Measurements from ENCODE around the gene MS4A10.
"Not testable (repeated sequence)": the region's sequence is repeated elsewhere in the genome, so short reads cannot be mapped to it uniquely, and the experiment has no call there.

The MS4A10 gene

GRCh38 chr11:60788401-60789125 is 3.4 kb downstream of the MS4A10 start:
- DNase-seq, result no peak

DNA sequence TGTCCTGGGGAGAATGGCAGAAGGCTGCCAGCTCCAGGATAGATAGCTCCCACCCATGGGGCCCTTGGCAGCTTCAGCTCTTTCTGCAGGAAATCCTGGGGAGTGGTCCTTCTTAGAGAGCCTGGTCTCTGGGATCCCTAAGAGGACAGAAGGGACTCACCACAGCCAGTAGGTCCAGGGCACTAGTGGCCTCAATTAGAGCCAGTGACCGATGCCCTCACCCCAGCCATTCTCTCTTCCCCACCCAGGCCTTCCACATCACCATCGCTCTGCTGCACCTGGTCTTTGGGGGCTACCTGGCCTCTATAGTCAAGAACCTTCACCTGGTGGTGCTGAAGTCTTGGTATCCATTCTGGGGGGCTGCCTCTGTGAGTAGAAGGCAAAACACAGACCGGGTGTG is 5.6 kb downstream of the MS4A10 start:
- no peak for DNase-seq

DNA sequence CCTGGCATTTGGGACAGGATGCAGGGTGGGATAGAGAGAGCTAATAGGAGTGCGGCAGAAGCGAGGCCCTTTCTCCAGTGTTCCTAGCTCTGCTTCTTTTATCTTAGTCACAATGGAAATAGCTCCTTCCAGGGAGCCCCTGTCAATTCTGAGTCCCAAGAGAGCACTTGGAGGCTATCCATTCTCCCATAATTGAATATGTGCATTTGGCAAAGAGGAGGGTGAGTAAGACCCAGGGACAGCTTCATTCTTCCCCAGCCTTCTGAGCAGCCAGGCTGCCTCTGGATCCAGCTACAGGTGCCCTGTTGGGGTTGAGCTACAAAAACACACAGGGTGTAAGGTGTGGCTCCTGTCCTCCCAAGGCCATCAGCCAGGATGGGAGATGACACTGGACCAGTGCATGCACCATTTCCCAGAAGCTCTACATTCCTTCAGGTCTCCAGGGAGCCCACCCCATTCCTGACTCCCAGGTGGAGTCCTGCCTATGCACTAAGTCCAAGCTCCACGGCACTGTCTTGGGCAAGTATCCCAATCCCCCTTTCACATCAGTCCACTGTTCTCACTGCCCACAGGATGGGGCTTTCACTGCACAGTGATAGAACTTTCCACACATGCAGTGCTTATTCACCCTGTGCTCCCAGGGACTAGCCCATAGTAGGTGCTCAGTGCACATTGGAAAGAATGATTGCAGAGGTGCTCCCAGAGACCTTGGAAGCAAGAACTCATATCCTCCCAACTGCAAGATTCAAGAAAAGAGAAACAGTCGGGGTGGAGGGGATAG is 6.2 kb downstream of the MS4A10 start:
- no peak for DNase-seq

GRCh38 chr11:60792521-60792920 is 7.4 kb downstream of the MS4A10 start:
- no peak for DNase-seq

- no peak for DNase-seq
Measured at GRCh38 chr11:60795291-60795690, 10.2 kb downstream of the MS4A10 start.

- no peak for DNase-seq
Measured at GRCh38 chr11:60797846-60798630, 12.9 kb downstream of the MS4A10 start.

DNA sequence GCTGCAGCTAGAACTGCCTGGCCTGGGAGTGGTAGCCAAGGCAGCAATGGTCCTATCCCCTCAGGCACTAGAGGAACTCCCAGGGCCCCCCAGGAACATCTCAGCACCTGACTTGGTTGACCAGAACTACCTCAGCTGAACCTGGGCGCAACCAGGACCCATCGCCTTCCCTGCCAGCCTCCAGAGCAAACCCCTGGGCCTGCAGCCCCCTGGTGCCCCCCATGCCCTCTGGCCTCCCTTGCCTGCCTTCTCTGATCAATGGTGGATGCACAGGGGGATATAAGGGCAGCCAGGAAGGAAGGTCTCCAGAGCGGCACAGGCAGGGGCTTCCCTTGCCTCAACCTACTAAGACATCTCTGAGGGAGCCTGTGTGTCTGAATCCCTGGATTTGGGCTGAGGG is 13.5 kb downstream of the MS4A10 start:
- DNase-seq, result no peak

DNA sequence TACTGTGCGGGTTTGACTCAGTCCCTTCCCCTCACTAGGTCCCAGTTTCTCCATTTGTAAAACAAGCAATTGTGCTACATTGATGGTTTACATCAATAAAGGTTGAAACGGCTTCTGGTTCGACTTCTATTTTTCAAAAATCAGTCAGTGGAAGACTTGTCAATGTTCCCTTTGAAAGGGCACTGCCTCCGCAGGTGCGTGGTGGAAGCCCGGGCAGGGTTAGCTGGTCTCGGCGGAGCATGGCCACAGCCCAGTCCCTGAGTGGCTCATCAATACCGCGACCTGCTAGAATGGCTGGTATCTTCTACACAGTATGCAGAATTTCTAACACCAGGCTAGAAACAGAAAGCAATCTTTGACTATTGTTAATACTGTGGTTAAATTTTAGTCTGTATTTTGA is 16.1 kb downstream of the MS4A10 start:
- DNase-seq, result no peak

DNA sequence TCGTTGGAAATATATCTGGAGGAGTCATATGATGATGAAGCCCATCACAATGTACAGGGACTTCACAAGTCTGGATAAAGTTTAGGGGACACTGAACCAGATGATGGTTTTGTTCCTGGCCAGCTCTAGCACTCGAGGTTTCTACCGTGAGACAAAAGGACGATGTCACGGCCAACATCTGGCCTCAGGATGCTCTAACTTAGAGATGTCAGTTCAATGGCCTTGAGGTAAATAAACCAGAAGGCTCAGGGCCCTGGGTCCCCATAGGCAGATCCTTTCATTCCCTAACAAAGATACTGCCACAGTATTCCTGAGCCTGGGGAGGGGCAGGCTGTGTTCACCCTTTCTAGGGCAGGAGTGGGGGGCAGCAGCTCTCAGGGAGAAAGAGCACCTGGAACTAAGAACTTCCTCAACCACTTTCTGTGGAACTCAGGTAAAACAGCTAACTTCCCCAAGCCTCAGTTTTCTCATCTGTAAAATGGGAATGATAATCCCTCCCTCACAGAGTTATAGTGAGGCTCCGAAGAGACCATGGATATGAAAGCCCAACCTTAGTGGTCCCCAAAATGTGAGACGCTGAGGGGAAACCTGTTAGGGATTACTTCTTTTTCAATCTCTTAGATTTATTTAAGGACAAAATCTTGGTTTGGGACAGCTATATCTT is 18.3 kb downstream of the MS4A10 start:
- DNase-seq, result no peak

- no peak for DNase-seq
Measured at GRCh38 chr11:60809249-60809648, 24.1 kb downstream of the MS4A10 start.

- DNase-seq, result no peak
Measured at GRCh38 chr11:60809691-60810090, 24.6 kb downstream of the MS4A10 start.

DNA sequence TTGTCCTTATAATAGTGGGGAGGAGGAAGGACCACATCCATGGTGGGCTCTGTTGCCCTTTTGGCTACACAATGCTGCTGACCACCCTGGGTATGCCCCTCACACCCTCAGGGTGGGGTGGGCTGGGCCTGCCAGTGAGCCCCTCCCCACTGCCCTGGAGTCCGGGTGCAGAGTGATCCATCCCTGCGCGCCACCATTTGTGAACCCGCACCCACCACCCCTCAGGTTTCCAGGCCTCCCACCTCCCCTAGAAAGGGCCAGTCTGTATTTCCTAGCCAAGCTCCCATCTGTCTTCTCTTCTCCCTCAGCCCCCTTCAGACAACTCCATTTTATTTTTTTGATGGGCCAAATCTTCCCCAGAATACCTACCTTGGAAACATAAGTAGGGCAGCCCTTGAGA is 25.0 kb downstream of the MS4A10 start:
- DNase-seq, result no peak

GRCh38 chr11:60810569-60810968 is 25.4 kb downstream of the MS4A10 start:
- no peak for DNase-seq

GRCh38 chr11:60813324-60813723 is 28.2 kb downstream of the MS4A10 start:
- no peak for DNase-seq

DNA sequence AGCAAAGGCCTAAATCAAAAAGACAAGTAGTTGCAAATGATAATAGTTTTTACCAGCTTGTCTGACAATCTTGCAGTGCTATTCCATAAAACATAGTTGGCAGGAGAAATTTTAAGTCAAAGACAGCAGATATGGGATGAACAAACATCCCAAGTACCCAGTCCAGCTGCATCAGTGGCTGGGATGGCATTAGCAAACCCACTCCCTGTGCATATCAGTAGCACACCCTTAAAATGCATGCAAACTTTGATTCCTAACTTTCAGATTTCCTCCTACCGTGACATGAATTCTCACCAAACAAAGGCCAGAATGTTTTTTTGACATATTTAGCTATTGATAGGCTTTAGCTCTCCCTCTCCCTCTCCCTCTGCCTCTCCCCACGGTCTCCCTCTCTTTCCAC is 29.0 kb downstream of the MS4A10 start:
- no peak for DNase-seq

DNA sequence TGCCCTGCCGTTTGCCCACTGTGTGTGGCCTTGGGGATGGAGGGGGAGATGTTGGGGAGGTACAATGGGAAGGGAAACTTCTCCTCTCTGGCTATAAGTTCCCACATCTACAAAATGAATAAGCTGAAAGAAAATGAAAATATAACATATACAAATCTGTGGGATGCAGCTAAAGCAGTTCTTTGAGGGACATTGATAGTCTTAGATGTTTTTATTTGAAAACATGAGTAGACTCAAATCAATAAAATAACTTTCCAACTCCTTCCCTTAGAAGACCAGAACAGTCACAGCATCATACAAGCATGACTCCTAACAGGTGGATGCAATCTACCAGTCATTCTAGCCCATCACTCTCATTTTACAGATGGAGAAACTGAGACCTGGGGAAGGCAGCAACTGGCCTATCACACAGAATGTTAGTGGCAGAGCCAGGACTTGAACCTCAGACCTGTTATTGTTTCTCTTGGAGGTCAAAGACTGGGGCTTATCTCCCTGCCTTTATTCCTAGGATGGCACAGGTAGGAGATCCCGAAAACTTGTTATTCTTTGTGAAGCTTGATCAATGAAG is 31.5 kb downstream of the MS4A10 start:
- no peak for DNase-seq

DNA sequence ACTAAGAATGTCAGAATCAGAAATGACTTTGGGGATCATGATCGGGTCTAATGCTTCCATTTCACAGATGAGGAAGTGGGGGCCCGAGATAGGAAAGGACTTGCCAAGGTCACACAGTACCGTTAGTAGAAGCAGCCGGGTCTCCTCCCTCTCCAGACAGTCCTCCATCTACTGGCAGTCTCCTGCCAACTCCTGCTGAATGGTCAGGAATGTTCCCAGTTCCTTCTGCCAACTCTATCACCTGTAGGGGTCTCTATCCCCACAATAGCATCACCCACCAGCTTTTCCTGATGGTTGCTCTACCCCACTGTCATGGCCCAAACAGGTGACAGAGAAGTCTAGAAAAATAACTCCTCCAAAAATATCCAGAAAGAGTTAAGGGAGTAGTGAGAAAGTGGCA is 32.9 kb downstream of the MS4A10 start:
- no peak for DNase-seq

DNA sequence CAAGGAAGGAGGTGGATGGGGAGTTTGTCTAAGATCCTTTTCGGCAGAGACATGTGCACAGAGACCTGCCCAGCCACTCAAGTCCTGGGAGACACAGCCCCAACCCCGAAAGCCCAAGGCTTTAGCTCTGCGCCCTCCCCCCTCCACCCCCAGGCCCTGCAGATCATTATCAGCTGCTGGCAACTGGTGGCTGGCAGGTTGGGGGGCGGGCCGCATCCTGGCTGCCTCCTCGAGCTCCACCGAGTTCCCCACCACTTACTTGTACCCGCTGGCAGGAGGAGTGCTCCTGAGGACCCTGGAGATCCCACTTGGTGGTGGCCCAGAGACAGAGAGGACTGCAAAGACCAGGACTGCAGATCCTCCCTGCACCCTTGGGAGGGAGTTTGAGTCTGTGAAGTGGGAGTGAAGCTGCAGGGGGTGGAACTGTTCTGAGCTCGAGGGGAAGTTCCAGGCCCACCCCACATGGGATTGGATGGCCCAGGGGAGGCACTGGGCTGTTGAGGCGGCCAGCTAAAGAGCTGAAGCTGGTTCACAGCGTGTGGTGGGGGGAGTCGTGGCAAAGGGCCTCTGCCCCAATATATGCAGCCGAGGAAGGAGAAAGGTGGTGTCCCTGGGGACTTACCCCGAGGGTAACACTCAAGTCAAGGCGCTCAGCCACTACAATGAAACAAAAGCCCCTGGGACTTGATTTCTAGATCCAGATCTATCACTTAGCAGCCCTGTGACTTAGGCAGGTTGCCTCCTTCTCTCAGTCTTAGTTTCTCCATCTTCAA is 36.9 kb downstream of the MS4A10 start:
- DNase-seq, result no peak

GRCh38 chr11:60823745-60824306 is 38.7 kb downstream of the MS4A10 start:
- not testable (repeated sequence) for DNase-seq

GRCh38 chr11:60825118-60825517 is 40.0 kb downstream of the MS4A10 start:
- DNase-seq, result no peak

DNA sequence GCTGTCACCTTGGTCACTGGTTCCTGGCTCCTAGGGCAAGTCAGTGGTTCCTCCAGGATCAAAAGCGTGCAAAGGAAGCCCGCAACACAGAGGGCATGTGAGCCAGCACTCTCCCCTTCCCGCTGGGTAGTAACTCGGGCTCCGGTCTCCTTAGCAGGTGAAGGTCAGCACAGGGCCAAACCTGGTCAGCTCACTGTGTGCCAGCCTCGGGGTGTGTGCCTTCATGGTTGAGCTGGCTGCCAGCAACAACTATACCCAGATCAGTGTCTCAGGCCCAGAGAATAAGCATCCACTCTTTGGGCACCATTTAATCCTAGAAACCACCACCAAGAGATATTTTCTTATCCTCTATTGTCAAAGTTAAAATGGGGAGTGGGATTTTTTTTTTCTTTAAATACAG is 40.7 kb downstream of the MS4A10 start:
- no peak for DNase-seq
